Hematopoietic multipotent progenitor cell treated with erythropoietin and hydrocortisone succinate and interleukin-3 and kit ligand, for 6 days (in vitro differentiated cells): ENCODE results near the gene ABLIM1.

Experiments
- DNase-seq: peaks from one replicate; pipeline ENCODE4 v3.0.0-alpha.2; 2015

ABLIM1 gene

DNA sequence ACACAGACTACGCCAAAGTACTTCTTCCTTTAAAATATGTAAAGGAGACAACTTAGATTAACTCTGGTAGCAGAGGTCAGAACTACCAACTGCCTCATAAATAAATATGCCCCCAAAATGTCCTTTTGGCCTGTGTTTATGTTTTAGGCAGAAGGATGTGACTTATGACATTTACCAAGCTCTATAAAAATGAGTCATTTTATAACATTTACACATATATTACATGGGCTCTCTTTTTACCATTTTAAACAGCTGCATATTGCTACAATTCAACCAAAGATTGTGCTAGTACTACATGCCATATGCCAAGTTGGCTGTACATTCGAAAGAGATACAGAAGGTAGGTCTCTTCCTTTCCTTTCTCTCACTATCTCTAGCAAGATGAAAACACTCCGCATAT, 12.4 kb downstream of the ABLIM1 start:
- no peak for DNase-seq

GRCh38 chr10:114643158-114643557, 14.9 kb downstream of the ABLIM1 start:
- DNase-seq: no peak

DNA sequence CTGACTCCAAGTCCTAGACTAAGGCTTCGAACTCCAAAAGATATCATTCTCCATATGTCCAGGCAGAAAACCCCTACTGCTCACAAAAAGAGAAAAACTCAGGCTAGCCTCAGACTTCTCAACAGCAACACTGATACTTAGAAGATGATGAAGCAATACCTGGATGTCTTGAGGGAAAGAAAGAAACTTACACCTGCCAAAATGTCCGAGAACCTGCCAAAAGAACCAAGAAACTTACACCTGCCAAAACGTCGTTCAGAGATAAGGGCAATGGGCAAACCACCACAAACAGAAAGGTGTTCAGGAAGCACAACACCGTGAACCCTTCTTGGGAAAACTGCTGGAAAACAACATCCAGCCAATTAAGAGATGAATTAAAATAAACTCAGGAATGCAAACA, 15.3 kb downstream of the ABLIM1 start:
- no peak for DNase-seq

DNA sequence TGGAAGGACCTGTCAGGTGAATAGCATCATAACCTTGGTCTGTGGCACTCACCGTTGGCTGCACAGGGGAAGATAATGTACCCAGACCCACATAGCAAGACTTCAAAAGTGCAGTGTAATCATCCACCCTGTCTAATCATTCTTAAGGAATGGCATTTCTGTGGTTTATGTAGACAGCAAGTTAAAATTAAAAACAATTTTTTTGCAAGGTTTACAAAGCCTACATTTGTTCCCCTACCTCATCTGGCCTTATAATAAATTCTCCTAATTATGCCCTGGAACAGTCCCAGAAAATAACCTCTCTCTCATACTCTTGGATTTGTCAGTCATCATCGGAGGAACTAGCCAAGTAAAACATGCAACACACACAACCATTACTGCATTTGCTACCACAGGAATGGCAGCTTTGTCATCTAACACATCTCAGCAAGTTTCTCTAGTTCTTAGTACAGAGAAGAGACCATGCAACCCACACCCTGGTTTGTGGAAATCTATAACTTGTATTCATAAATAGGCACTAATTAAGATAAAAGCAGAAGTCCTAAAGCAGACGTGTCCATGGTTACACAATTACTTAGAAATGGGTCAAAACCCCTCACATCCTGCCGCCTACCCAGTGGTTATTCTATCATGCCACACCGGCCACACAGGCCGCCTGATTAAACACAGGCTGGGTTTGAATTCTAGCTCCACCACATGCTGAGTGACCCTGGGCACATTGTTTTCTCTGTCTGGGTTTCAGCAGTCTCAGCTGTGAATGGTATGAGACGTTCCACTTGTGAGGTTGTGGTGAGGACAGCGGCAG, 19.1 kb downstream of the ABLIM1 start:
- DNase-seq: peak; percentile 81

DNA sequence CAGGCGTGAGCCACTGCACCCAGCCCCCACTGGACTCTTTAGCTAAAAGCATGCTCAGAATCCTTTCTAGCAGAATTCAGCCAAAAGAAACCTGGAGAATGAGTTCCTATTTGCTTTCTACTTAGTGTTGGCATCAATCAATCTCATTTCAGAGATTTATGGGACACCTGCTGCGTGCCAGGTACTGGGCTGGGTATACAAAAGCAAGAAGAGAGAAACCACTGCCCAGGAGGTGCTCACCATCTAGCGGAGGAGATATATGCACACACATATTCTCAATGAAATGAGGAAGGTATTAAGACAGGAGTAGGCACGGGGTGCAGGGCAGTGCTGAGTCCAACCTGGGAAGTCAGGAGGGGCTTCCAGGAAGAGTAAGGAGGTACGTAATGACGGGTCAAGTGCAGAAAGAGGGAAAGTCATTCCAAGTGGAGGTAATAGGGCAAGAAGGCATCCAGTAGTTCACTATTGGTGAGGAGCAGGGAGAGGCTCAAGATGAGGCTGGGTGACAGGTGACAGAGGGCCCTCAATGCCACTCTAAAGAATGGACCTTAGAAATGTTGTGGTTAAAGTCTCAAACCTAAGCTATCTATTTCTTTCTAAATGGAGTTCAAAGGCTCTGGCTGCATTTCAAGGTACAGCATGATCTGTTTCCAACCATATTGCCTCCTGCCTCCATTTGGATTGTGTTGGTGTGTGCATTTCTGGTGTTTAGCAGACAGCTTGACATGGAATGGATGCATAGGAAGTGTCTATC, 22.1 kb downstream of the ABLIM1 start:
- DNase-seq: no peak

DNA sequence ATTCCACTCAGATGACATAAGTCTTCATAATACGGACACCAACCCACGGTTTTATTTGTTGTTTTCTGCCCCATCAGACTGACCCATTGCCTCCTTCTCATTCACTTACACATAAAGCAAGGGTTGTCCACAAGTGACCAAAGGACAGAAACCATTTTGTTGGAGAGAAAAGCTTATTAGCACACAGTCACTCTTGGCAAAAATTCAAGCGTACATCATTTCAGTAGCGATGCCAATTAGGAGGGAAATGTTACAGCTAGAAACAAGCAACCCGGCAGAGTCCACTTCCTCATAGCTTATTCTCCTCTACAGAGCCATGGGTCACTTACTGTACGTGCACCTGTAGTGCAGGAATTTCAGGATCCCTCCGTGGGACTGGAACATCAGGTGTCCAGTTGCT, 23.0 kb downstream of the ABLIM1 start:
- DNase-seq: peak; percentile 41

- peak; percentile 85 for DNase-seq
Observed at GRCh38 chr10:114634609-114634979, 23.5 kb downstream of the ABLIM1 start.

- no peak for DNase-seq
Observed at GRCh38 chr10:114632869-114633715, 25.0 kb downstream of the ABLIM1 start.

DNA sequence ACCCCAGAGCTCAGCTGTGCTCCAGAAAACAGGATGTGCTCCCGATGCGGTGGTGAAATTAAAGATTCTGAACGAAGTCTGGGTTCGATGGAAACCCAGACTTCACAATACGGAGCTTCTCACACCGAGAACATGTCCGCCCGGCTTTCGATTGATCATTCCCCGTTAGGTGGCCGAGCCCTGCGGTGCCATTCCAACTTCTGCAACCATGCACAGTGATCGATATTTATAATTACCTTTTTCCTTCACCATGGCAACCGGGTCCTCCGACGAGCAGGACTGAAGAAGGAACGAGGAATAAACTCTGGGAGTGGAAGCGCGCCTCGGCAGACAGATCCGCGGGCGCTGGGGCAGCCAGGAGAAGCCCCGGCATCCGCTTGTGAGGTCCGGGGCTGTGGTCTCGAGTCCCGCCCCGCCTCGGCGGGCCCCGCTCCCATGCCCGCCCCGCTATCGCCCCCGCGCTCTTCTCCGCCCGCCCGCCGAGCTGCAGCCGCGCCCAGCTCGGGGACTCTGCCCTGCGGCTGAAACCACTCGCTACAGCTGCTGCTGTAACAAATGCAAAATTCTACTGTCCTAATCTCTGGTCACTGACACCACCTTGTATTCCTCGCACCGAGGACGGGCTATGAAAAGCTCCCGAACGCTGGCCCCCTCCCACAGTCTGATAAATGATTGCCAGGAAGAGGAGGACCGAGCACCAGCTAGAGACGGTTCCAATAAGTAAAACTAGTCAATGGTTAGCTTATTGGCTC, 26.2 kb downstream of the ABLIM1 start:
- DNase-seq: peak; percentile 80

DNA sequence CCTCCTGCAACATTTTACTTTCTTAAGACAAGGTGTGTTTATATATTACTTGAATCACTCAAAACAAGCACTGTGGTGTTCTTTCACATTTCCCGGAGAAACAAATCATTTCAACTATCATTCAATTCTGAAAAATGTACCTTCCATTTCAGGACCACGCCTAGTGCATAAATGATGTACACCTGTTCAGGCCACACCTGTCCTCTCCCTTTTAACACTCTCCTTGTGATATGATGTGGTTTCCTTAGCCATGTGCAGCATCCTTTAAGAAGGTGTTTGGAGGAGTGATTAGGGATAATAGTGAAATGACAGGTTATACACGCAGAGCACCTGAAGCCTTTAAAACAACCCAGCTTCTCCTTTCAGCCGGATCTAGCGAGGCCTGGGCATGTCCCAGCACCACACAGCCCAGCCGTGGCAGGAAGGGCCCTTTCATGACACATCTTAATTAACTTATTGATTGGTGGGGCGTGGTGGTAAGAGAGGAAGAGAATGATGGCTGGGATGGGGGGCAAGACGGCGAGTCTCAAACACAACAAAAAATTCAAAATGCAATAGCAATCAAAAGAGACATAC, 26.9 kb downstream of the ABLIM1 start:
- DNase-seq: no peak

- no peak for DNase-seq
Observed at GRCh38 chr10:114629824-114630730, 28.0 kb downstream of the ABLIM1 start.

GRCh38 chr10:114629083-114629823, 28.8 kb downstream of the ABLIM1 start:
- DNase-seq: no peak

DNA sequence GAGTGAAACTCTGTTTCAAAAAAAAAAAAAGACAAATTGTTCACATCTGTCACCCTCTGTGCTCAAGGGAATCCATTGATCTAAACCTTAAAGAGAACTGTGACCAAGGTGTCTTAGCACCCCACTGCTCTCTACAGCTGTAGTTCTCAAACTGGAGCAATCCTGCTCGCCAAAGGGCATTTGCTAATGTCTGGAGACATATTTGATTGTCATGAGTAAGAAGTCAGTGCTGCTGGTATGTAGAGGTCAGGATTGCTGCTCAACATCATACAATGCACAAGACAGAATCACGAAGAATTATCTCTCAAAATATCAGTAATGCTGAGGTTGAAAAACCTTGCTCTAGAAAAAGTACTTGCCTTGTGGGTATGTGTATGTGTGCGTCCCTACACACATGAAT, 30.0 kb downstream of the ABLIM1 start:
- DNase-seq: no peak

GRCh38 chr10:114626841-114627240, 31.2 kb downstream of the ABLIM1 start:
- no peak for DNase-seq

DNA sequence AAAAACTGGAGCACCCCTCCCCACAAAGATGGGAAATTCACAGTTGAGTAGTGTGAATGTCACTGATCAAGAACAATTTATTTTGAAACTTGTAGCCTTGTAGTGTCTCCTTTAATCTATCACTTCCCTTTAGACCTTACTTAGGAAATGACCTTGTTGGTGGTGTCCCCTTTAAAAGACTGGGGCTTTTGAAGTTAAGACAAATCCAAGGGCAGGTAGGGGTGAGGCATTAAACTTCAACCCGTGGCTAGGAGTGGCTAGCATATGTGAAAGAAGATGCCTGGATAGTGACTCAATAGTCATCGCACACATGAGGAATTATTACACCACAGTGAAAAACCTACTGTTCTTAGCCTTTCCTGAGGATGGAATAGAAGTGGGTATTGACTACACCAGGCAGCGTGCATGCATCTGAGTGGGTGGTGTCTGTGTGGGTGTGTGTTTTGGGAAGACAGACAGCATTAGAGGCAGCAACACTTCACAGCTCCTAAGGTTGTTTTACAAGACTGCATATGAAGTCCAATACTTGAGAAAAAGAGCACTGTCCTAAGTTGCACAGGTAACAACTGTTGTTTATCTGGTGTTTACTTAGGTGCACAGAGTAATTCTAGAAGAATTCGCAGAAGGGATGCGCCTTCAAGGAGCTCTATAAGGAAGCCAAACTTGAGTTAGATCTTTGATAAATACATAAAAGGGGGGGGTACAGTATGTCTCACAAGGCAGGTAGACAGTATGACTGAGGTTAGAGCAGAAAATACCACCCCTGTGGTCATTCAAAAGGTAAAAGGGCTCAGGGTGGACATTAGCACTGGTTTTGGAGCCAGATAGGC, 32.9 kb downstream of the ABLIM1 start:
- DNase-seq: no peak

GRCh38 chr10:114624422-114624821, 33.7 kb downstream of the ABLIM1 start:
- DNase-seq: no peak

DNA sequence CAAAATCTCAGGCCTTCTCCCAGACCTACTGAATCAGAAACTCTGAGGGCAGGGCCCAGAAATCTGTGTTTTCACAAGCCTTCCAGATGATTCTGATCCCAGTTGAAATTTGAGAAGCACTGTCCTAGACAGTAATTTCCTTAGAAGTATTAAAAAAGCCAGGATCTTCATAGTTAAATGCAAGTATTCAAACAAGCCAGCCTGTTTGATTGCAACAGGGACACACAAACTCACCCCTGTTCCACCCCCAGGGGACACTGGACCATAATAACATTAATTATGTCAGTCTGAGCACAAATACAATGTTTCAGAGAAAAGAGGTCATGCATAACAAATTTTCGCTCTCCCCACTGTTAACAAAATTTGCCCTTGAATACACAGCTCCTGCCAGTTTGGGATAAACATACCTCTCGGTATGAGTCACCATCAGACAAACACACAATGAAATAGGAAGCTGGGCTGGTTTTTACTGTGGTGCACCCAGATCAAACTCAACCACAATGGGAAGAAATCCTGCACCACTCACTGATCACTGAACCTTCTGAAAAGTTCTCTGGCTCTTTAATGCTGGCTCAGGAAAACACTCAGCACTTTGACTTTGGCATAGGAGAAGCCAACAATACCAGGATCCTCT, 34.3 kb downstream of the ABLIM1 start:
- DNase-seq: no peak

- no peak for DNase-seq
Observed at GRCh38 chr10:114623155-114623554, 34.9 kb downstream of the ABLIM1 start.

GRCh38 chr10:114618722-114619121, 39.4 kb downstream of the ABLIM1 start:
- DNase-seq: no peak
